ENCODE measurements around the gene UGT1A3. TPM values are rescaled to one million over a fixed set of nuclear protein-coding genes. Genes with fewer than 3 reads are reported as not detected.

UGT1A3 gene
- total and polyA plus RNA-seq, 7 donors: 0.36 TPM; not detected in 6

- H3K4me3 ChIP-seq: no peak overlapping the region
- intact Hi-C loops (cut with DNase I): no loop called here
- WGBS, 2 donors: 85 to 86% methylated on average over 18 of the region's 18 CpGs
Measured at GRCh38 chr2:233793465-233794127, 64.8 kb downstream of the UGT1A3 start.

GRCh38 chr2:233794128-233794658 lies 65.4 kb downstream of the UGT1A3 start:
- Histone ChIP-seq H3K9me3 (no peaks in the 10 kb centered on the region), H3K4me3 (no peak overlapping the region), H3K27me3 (no peaks in the 10 kb centered on the region), H3K27ac (no peak overlapping the region), H3K36me3 (no peaks in the 10 kb centered on the region), H3K4me1 (no peaks in the 10 kb centered on the region)
- intact Hi-C loops (cut with DNase I): no loop called here
- no peak for DNase-seq
- 83 to 85% methylated on average over 17 of the region's 17 CpGs for WGBS, 2 donors
- TF ChIP-seq POLR2AphosphoS5 (IDR thresholded peaks at IDR 0.05) (no peak), EP300 (IDR thresholded peaks at IDR 0.05) (no peak), CTCF (IDR thresholded peaks at IDR 0.05) (no peak), POLR2A (IDR thresholded peaks at IDR 0.05) (no peak)

More at GRCh38 chr2:233793465-233794127, 64.8 kb downstream of the UGT1A3 start:
- H3K9me3 ChIP-seq: no peaks in the 10 kb centered on the region
- no peaks in the 10 kb centered on the region for H3K4me1 ChIP-seq
- no peak for DNase-seq
- no peak overlapping the region for H3K27ac ChIP-seq
- no peaks in the 10 kb centered on the region for H3K36me3 ChIP-seq
- no peaks in the 10 kb centered on the region for H3K27me3 ChIP-seq
- no peak for TF ChIP-seq EP300 (IDR thresholded peaks at IDR 0.05)
- TF ChIP-seq POLR2A (IDR thresholded peaks at IDR 0.05): no peak
- TF ChIP-seq CTCF (IDR thresholded peaks at IDR 0.05): no peak
- no peak for TF ChIP-seq POLR2AphosphoS5 (IDR thresholded peaks at IDR 0.05)

- Histone ChIP-seq H3K36me3 (no peaks in the 10 kb centered on the region), H3K4me1 (no peaks in the 10 kb centered on the region), H3K27ac (no peak overlapping the region), H3K27me3 (no peaks in the 10 kb centered on the region), H3K4me3 (no peak overlapping the region), H3K9me3 (no peaks in the 10 kb centered on the region)
- DNase-seq: no peak
- intact Hi-C loops (cut with DNase I): no loop called here
- no peak for TF ChIP-seq CTCF (IDR thresholded peaks at IDR 0.05)
- TF ChIP-seq POLR2A (IDR thresholded peaks at IDR 0.05): no peak
- TF ChIP-seq POLR2AphosphoS5 (IDR thresholded peaks at IDR 0.05): no peak
- no peak for TF ChIP-seq EP300 (IDR thresholded peaks at IDR 0.05)
- 93 to 96% methylated on average over 13 of the region's 13 CpGs for WGBS, 2 donors
Measured at GRCh38 chr2:233795735-233796171, 66.9 kb downstream of the UGT1A3 start.

- no peaks in the 10 kb centered on the region for H3K36me3 ChIP-seq
- no peak overlapping the region for H3K4me3 ChIP-seq
- WGBS, 2 donors: 92% methylated on average over 9 of the region's 9 CpGs
- no peak for TF ChIP-seq CTCF (IDR thresholded peaks at IDR 0.05)
- DNase-seq: no peak
- intact Hi-C loops (cut with DNase I): no loop called here
- no peaks in the 10 kb centered on the region for H3K27me3 ChIP-seq
- H3K9me3 ChIP-seq: no peaks in the 10 kb centered on the region
- H3K27ac ChIP-seq: no peak overlapping the region
- no peaks in the 10 kb centered on the region for H3K4me1 ChIP-seq
Measured at GRCh38 chr2:233796254-233796653, 67.4 kb downstream of the UGT1A3 start.
